ENCODE data around the gene BMP6. TPM values are rescaled to one million over a fixed set of nuclear protein-coding genes. Genes with fewer than 3 reads are reported as not detected.

Gene BMP6
- total RNA-seq, 4 donors from 2014 or later, result 1.7 to 8.3 (median 3.3) TPM

- no peak overlapping the region for H3K27ac ChIP-seq
- no peak for DNase-seq
These were observed 23.6 kb downstream of the BMP6 start for GRCh38 chr6:7749478-7749877.

GRCh38 chr6:7750197-7750596 lies 24.3 kb downstream of the BMP6 start:
- no peaks in the 10 kb centered on the region for H3K4me1 ChIP-seq
- H3K27me3 ChIP-seq, result no peaks in the 10 kb centered on the region
- no peak for ATAC-seq
- H3K9me3 ChIP-seq, result no peaks in the 10 kb centered on the region
- no peaks in the 10 kb centered on the region for H3K36me3 ChIP-seq
- H3K4me3 ChIP-seq, result no peak overlapping the region
- intact Hi-C loops (cut with DNase I; ENCODE audit: low total_unique reads) (no loop called here), in situ Hi-C loops (cut with MboI; ENCODE audit: low sequenced_read_pairs in 4 of 4) (no loop called here)
- TF ChIP-seq CTCF (IDR thresholded peaks at IDR 0.05 in 4 of 5, conservative IDR thresholded peaks at IDR 0.05 in 1 of 5) (no peak), POLR2A (IDR thresholded peaks at IDR 0.05) (no peak)
- no peak overlapping the region for H3K27ac ChIP-seq
- DNase-seq, result no peak

More at GRCh38 chr6:7749478-7749877, 23.6 kb downstream of the BMP6 start:
- Histone ChIP-seq H3K4me1 (no peaks in the 10 kb centered on the region), H3K4me3 (no peak overlapping the region), H3K36me3 (no peaks in the 10 kb centered on the region), H3K27me3 (no peaks in the 10 kb centered on the region), H3K9me3 (no peaks in the 10 kb centered on the region)
- no peak for ATAC-seq
- in situ Hi-C loops (cut with MboI; ENCODE audit: low sequenced_read_pairs in 4 of 4), result no loop called here
- TF ChIP-seq POLR2A (IDR thresholded peaks at IDR 0.05) (no peak), CTCF (IDR thresholded peaks at IDR 0.05 in 4 of 5, conservative IDR thresholded peaks at IDR 0.05 in 1 of 5) (no peak)
- intact Hi-C loops (cut with DNase I; ENCODE audit: low total_unique reads), result no loop called here

- Histone ChIP-seq H3K27me3 (peaks cover 0 to 3% (median 0%) of the 10 kb centered on the region in 3 donors), H3K9me3 (no peaks in the 10 kb centered on the region), H3K27ac (no peak overlapping the region), H3K4me1 (no peaks in the 10 kb centered on the region), H3K36me3 (no peaks in the 10 kb centered on the region), H3K4me3 (no peak overlapping the region)
- in situ Hi-C loops (cut with MboI; ENCODE audit: low sequenced_read_pairs in 4 of 4), result no loop called here
- ATAC-seq (no peak), DNase-seq (no peak)
- intact Hi-C loops (cut with DNase I; ENCODE audit: low total_unique reads), result no loop called here
- no peak for TF ChIP-seq CTCF (IDR thresholded peaks at IDR 0.05 in 4 of 5, conservative IDR thresholded peaks at IDR 0.05 in 1 of 5)
These were observed 32.6 kb downstream of the BMP6 start for GRCh38 chr6:7758456-7758855.

GRCh38 chr6:7759320-7759719 lies 33.4 kb downstream of the BMP6 start:
- Histone ChIP-seq H3K36me3 (no peaks in the 10 kb centered on the region), H3K9me3 (no peaks in the 10 kb centered on the region), H3K27me3 (peaks cover 0 to 3% (median 0%) of the 10 kb centered on the region in 3 donors), H3K27ac (no peak overlapping the region), H3K4me1 (no peaks in the 10 kb centered on the region), H3K4me3 (no peak overlapping the region)
- DNase-seq (no peak), ATAC-seq (no peak)
- TF ChIP-seq POLR2A (IDR thresholded peaks at IDR 0.05) (no peak), CTCF (IDR thresholded peaks at IDR 0.05 in 4 of 5, conservative IDR thresholded peaks at IDR 0.05 in 1 of 5) (no peak)
- in situ Hi-C loops (cut with MboI; ENCODE audit: low sequenced_read_pairs in 4 of 4) (no loop called here), intact Hi-C loops (cut with DNase I; ENCODE audit: low total_unique reads) (no loop called here)

GRCh38 chr6:7761051-7761450 lies 35.2 kb downstream of the BMP6 start:
- TF ChIP-seq POLR2A (IDR thresholded peaks at IDR 0.05) (no peak), CTCF (IDR thresholded peaks at IDR 0.05 in 4 of 5, conservative IDR thresholded peaks at IDR 0.05 in 1 of 5) (no peak)

More at GRCh38 chr6:7761051-7761450, 35.2 kb downstream of the BMP6 start:
- Histone ChIP-seq H3K9me3 (no peaks in the 10 kb centered on the region), H3K27ac (no peak overlapping the region), H3K36me3 (no peaks in the 10 kb centered on the region), H3K4me3 (no peak overlapping the region), H3K4me1 (no peaks in the 10 kb centered on the region), H3K27me3 (peaks cover 0 to 3% (median 0%) of the 10 kb centered on the region in 3 donors)
- DNase-seq (no peak), ATAC-seq (no peak)
- in situ Hi-C loops (cut with MboI; ENCODE audit: low sequenced_read_pairs in 4 of 4), result no loop called here
- intact Hi-C loops (cut with DNase I; ENCODE audit: low total_unique reads), result no loop called here

Measured in gastrocnemius medialis (tissue), 4 donors.